Stimulated activated CD8-positive, alpha-beta memory T cell treated with anti-CD3 and anti-CD28 coated beads, Interleukin-4, amount 100 ng/mL, for 4 hours (primary cell): Measurements from ENCODE around the gene GCN1.

Experiments used
- DNase-seq, 2 donors: peaks; one replicate each; pipeline ENCODE4 v3.0.0-alpha.2; 2020; ENCODE audit warnings: low read depth in 2 of 2, low spot score in 1 of 2

Gene GCN1

GRCh38 chr12:120181991-120182631 is 12.4 kb downstream of the GCN1 start:
- DNase-seq: no peak

GRCh38 chr12:120180975-120181374 is 13.5 kb downstream of the GCN1 start:
- no peak for DNase-seq

DNA sequence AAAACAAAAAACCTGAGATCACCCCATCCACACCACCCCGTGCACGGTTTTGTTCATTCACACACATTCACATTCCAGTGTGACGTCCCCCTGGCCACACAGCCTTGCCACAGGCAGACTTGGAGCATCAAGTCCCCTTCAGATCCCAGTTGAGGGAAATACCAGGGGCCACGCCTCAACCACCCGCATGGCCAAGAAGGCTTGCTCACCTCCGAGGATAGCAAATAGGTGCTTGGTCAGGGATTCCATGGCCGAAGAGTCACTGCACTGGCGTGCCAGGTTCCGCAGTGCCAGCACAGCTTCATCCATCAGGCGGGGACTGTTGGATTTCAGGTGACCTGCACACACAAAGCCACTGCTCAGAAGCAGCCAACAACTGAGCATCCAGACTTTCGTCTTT is 19.0 kb downstream of the GCN1 start:
- no peak for DNase-seq

DNA sequence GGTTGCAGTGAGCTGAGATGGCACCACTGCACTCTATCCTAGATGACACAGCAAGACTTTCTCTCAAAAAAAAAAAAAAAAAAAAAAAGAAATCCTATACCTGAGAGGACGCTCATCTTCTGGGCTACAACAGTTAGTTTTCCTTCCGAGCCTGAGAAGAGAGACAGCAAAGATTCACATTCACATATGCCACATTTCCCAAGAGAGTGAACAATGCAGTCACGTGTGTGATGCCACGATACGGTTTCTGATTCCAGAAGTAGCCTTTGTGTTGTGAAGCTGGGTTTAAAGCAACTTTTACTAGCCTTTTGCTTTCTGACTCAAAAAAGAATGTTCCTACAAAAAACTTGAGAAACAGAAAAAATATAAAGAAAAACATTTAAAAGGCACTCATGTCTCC is 19.5 kb downstream of the GCN1 start:
- no peak for DNase-seq

- no peak for DNase-seq
Observed at GRCh38 chr12:120172053-120172452, 22.5 kb downstream of the GCN1 start.

DNA sequence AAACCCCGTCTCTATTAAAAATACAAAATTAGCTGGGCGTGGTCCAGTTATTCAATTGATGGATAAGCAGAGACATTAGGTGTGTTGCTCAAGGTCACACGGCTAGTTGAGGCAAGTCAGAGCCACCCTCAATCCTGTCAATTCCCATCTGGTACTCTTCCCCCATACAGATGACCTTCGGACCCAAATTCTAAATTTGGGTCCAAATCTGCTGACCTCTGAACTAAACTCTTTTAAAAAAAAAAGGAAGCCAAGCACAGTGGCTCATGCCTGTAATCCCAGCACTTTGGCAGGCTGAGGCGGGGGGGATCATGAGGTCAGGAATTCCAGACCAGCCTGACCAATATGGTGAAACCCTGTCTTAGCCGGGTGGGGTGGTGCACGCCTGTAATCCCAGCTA is 23.9 kb downstream of the GCN1 start:
- no peak for DNase-seq

GRCh38 chr12:120169946-120170345 is 24.6 kb downstream of the GCN1 start:
- no peak for DNase-seq

GRCh38 chr12:120168337-120168736 is 26.2 kb downstream of the GCN1 start:
- DNase-seq: no peak

DNA sequence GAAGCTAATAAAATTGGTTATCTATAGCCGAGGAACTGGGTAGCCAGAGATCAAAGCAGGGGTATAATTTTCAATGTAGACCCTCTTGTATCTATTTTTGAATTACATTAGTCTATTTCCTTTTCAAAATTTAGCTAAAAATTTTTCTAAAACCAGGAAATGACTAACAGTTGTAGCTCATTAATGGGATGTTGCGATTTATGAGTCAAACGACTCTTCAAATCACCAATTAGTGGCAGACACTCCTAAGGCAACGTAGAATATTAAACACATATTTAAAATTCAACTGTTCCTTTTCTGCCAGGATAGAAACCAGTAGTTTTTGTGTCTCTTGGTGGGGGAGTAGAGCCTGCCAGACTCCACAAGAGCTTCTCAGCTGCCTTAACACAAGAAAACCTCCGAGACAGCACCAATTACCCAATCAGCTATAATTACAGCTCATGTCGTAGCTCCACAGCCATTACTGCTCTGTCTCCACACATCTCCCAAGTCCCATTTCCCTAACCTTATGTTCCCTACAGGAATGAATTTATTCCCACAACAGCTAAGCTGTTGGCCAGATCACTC is 26.9 kb downstream of the GCN1 start:
- no peak for DNase-seq

DNA sequence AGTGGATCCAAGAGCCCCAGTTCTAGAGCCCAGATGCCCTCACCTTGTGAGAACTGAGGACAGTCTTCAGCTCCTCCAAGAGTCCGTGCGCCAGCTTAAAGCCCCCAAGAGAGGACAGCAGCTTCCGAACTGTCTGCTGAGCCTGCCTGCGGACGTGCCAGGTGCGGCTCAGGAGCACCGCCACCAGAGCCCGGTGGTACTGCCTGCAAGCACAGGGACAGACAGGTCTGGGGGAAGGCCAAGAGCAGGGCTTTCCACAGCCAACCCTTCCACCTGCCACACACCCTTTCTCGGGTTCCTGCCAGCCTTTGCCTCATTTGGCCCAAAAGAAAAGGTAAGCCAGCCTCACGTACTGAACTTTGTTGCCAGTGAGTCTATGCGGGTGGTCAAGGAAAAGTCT is 30.2 kb downstream of the GCN1 start:
- no peak for DNase-seq

DNA sequence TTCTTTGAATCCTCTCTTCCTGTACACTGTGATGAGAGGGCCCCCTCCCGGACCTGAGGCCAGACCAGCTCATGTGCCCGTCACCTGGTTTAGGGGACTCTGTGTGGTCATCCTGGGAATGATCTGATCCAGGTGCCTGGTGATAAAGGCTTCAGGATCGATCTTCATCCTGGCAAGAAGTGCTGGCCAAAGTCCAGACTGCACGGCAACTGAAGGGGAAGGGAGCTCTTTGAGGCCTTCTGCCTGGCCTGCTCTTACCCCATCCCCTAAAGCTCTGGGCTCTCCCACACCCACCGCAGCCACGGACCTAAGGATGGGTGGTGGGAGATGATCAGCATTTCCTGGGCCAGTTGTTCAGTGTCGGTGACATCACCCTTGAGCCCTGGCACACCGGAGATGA is 31.8 kb downstream of the GCN1 start:
- DNase-seq: no peak

DNA sequence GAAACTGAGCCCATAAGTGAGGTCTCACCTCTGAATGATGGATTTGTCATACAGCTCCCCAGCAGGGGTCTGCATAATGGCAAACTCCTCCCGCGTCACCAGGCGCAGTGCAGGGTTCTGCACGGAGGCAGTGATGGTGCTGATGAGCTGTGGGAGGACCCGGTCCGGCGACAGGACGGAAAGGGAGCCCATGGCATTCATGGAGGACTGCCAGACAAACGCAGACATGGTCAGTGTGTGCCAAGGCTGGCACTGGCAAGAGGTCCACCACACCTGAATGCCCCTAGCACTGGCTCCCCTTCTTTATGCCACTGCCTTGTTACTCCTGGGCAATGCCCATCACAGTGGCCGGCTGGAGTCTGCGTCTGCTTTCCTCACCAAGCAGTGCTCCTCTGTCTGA is 32.7 kb downstream of the GCN1 start:
- DNase-seq: no peak

DNA sequence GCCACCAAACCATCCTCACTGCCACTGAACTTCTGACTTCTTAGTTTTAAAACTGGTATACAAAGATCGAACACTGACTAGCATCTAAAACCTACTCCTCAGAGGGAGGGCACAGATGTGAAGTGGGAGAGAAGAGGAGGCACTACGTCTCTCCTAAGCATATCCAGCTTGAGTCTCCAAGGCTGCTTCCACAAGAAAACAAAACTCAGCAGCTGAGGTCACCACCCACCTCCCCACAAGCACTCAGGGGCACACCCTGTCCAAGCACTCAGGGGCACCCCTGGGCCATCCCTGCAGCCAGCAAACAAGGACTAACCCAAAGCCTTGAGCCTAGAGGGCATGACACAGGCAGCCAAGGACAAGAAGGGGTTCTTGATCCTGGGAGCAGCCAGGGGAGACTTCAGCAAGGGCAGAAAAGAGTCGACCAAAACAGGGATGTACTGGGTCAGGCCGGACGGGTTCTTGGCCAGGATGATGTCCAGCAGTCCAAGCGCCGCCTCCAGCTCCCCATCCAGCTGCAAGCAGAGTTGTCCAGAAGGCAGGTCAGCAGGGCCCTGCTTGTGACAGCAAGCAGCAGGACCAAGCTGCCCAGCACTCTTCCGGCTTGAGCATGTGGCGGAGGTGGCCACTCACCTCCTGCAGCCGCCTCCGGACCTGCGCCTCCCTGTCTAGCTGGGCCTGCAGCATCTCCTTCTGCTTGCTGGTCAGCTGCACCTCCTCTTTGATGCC is 34.8 kb downstream of the GCN1 start:
- DNase-seq: no peak

DNA sequence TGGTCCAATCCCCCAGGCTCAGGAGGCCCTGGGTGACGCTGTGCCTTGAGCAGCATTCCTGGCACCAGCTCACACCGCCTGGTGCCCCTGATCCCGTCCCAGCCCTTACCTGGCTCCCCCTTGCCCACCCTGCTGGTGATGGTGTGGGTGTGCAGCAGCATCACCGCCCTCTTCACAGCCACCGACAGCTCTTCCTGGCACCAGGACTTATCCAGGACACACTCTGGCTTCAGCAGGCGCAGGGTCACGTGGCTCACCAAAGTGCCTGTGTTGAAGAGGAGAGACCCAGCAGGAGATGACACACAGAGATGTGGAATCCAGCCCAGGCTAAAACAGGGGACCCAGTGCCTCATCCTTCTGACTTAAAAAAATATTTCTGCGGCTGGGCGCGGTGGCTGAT is 36.2 kb downstream of the GCN1 start:
- no peak for DNase-seq

GRCh38 chr12:120157678-120158077 is 36.8 kb downstream of the GCN1 start:
- DNase-seq: no peak

DNA sequence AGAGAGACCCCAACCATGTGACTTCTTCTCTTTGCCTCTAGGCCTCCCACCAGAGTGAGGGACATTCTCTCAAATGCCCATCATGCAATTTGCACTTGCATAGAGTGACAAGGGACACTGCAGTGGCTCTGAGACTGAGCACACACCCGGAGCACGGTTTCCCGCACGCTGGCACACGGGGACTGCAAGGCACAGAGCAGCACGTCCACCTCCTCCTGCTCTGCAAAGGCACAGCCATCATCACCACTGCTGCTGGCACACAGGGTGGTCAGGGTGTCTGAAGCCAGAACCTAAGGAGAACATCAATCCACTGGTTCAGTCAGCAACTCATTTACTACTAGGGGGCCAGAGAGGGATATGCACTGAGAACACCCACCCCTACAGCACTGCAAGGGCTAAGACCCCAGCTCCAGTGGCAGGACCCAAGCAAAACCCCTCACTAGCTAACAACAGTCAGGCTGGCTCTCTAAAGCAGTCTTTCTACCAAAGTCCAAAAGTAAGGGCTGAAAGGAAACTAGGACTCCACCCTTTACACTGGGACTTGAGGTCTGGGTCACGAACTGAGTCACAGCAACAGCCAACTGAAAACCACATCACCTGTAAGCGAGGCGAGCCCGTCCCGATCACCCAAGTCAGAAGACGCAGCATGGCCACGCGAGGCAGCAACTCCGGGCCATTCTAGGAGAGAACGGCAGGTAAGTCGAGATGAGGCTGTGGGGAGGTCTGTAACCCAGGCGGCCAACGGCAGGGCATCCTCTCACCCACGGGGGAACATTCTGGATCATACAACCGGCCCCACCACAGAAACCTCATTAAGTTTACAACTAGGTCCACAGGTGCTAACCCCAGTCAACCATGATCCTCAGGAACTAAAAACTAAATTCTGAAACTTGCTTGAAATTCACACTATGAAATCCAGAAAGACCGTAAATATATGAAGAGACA is 37.9 kb downstream of the GCN1 start:
- no peak for DNase-seq

DNA sequence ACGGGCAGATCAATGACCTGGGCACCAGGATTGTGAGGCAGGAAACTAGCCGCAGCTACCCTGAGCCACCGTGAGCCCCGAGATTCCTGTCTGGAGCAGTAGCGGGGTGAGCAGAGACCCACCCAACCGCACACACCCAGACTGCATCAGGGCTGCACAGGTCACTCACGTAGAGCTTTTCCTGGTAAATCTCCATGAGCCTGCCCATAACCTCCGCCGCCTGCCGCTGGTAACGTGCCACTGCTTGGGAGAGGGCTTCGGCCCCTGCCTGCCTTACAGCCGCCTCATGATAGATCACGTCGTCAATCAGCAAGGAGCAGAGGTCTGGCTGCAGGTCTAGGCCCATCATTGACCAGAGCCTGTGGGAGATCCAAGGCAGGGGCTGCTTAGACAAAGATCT is 39.4 kb downstream of the GCN1 start:
- DNase-seq: no peak

- no peak for DNase-seq
Observed at GRCh38 chr12:120150919-120151525, 43.5 kb downstream of the GCN1 start.

DNA sequence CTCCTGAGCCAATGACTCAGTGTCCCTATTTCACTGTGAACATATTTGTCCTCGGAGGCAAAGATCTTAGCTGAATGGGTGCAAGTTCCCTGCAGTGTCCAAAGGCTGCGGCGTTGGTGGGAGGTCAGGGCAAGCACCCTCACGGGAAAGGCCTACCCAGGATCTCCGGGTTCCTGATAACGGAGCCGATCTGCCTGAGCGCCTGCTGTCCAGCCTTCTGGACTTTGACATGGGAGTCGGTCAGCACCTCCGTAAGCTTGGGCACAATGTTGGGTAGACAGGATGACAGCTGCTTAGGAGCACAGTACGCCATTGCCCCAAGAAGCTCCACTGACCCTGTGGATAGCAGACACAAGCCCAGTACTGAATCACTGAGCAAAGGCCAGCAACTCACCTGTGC is 46.5 kb downstream of the GCN1 start:
- DNase-seq: no peak

GRCh38 chr12:120145164-120145563 is 49.4 kb downstream of the GCN1 start:
- no peak for DNase-seq

GRCh38 chr12:120144215-120144614 is 50.3 kb downstream of the GCN1 start:
- no peak for DNase-seq
